OCI-LY1 (cell line): Measurements from ENCODE around the gene SPATS2L.

Experiments
- EZH2 ChIP-seq: fragments of 200-600 bp; sonication (generic), shearing (Covaris generic); IDR thresholded peaks from 2 replicates; pipeline ENCODE4 v1.8.0; 2017; ENCODE audit warnings: borderline replicate concordance, mixed run types, mild to moderate bottlenecking, antibody characterized with exemption, low read length, moderate library complexity, mixed read lengths
- TF ChIP-seq, protein P1 (sequence below): fragments of 200-600 bp; sonication (generic), shearing (Covaris generic); IDR thresholded peaks from 2 replicates; pipeline ENCODE4 v1.5.1; 2017; ENCODE audit warnings: mild to moderate bottlenecking, antibody characterized with exemption, low read length, moderate library complexity, mixed read lengths

GRCh38 chr2:200443376-200443775, 136.9 kb downstream of the SPATS2L start:
- TF ChIP-seq, protein P1, sequence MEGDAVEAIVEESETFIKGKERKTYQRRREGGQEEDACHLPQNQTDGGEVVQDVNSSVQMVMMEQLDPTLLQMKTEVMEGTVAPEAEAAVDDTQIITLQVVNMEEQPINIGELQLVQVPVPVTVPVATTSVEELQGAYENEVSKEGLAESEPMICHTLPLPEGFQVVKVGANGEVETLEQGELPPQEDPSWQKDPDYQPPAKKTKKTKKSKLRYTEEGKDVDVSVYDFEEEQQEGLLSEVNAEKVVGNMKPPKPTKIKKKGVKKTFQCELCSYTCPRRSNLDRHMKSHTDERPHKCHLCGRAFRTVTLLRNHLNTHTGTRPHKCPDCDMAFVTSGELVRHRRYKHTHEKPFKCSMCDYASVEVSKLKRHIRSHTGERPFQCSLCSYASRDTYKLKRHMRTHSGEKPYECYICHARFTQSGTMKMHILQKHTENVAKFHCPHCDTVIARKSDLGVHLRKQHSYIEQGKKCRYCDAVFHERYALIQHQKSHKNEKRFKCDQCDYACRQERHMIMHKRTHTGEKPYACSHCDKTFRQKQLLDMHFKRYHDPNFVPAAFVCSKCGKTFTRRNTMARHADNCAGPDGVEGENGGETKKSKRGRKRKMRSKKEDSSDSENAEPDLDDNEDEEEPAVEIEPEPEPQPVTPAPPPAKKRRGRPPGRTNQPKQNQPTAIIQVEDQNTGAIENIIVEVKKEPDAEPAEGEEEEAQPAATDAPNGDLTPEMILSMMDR = no peak
- TF ChIP-seq EZH2 = no peak
